MM.1S (cell line): ENCODE results near the gene SLAIN1.

Experiments
- DNase-seq: peaks from one replicate; pipeline ENCODE4 v3.0.0-alpha.2; 2015
- H2AFZ ChIP-seq: fragments of 300-600 bp; sonication (generic); 2 replicates; pipeline ENCODE4 v1.6.0; 2016; ENCODE audit warnings: antibody characterized with exemption, low read length
- H3F3A ChIP-seq: fragments of 300-600 bp; sonication (generic); 2 replicates; pipeline ENCODE4 v1.6.1; 2016; ENCODE audit warnings: mild to moderate bottlenecking, antibody characterized with exemption, low read length, moderate library complexity, mixed read lengths; ENCODE audit not compliant: insufficient read depth
- H3K27ac ChIP-seq: fragments of 300-600 bp; sonication (generic); 2 replicates; pipeline ENCODE4 v1.5.1; 2016; ENCODE audit warnings: mild to moderate bottlenecking, low read length
- H3K27me3 ChIP-seq: fragments of 300-600 bp; sonication (generic); replicated peaks from 2 replicates; pipeline ENCODE4 v1.6.0; 2016; ENCODE audit warnings: low read length; ENCODE audit not compliant: insufficient read depth
- H3K36me3 ChIP-seq: fragments of 300-600 bp; sonication (generic); replicated peaks from 2 replicates; pipeline ENCODE4 v1.6.1; 2016; ENCODE audit warnings: mild to moderate bottlenecking, low read length, mixed read lengths; ENCODE audit not compliant: insufficient read depth
- H3K4me1 ChIP-seq: fragments of 300-600 bp; sonication (generic); 2 replicates; pipeline ENCODE4 v1.6.1; 2016; ENCODE audit warnings: low read length, mixed read lengths
- H3K4me2 ChIP-seq: fragments of 300-600 bp; sonication (generic); 2 replicates; pipeline ENCODE4 v1.6.0; 2016; ENCODE audit warnings: low read depth, low read length
- H3K4me3 ChIP-seq: fragments of 300-600 bp; sonication (generic); 2 replicates; pipeline ENCODE4 v1.5.1; 2016; ENCODE audit warnings: low read length, mixed read lengths
- H3K79me2 ChIP-seq: fragments of 300-600 bp; sonication (generic); 2 replicates; pipeline ENCODE4 v1.6.1; 2016; ENCODE audit warnings: mixed run types, low read length, mixed read lengths
- H3K9ac ChIP-seq: fragments of 300-600 bp; sonication (generic); 2 replicates; pipeline ENCODE4 v1.6.1; 2016; ENCODE audit warnings: low read length, mixed read lengths
- H3K9me2 ChIP-seq: fragments of 300-600 bp; sonication (generic); replicated peaks from 2 replicates; pipeline ENCODE4 v1.6.1; 2016; ENCODE audit warnings: mild to moderate bottlenecking, low read length, mixed read lengths; ENCODE audit not compliant: insufficient read depth
- H3K9me3 ChIP-seq: fragments of 300-600 bp; sonication (generic); replicated peaks from 2 replicates; pipeline ENCODE4 v1.6.1; 2016; ENCODE audit warnings: mild to moderate bottlenecking, low read length, mixed read lengths; ENCODE audit not compliant: insufficient read depth
- H4K20me1 ChIP-seq: fragments of 300-600 bp; sonication (generic); 2 replicates; pipeline ENCODE4 v1.6.1; 2016; ENCODE audit warnings: mild to moderate bottlenecking, low read length, moderate library complexity, mixed read lengths; ENCODE audit not compliant: insufficient read depth
- CTCF ChIP-seq: fragments of 300-600 bp; sonication (generic); IDR thresholded peaks from 2 replicates; pipeline ENCODE4 v1.5.1; 2016; ENCODE audit warnings: antibody characterized with exemption, low read length, mixed read lengths
- EZH2 ChIP-seq: fragments of 300-600 bp; sonication (generic); optimal IDR thresholded peaks from 2 replicates; pipeline ENCODE3; 2017; ENCODE audit warnings: low read depth, mild to moderate bottlenecking, antibody characterized with exemption, low read length, mixed read lengths
- EZH2phosphoT487 ChIP-seq: fragments of 300-600 bp; sonication (generic); IDR thresholded peaks from 2 replicates; pipeline ENCODE4 v1.6.1; 2018; ENCODE audit warnings: antibody characterized with exemption, low read length

The SLAIN1 gene

GRCh38 chr13:77745784-77746183 lies 48.3 kb downstream of the SLAIN1 start:
- Histone ChIP-seq H3K27me3 (no peaks in the 10 kb centered on the region), H3K27ac (no peak overlapping the region), H3K36me3 (peaks cover 22% of the 10 kb centered on the region; the same call in 1 of the 2 replicates), H3K9ac (no peak overlapping the region), H3F3A (no peaks in the 10 kb centered on the region), H3K4me1 (no peaks in the 10 kb centered on the region), H4K20me1 (no peaks in the 10 kb centered on the region), H3K4me2 (no peak overlapping the region), H2AFZ (no peak overlapping the region), H3K9me3 (no peaks in the 10 kb centered on the region), H3K79me2 (peaks cover 19% of the 10 kb centered on the region; the same call in 1 of the 2 replicates), H3K4me3 (no peak overlapping the region), H3K9me2 (no peaks in the 10 kb centered on the region)
- TF ChIP-seq CTCF (no peak), EZH2phosphoT487 (no peak), EZH2 (no peak)
- no peak for DNase-seq

GRCh38 chr13:77749344-77749880 lies 51.9 kb downstream of the SLAIN1 start:
- Histone ChIP-seq H3K4me2 (no peak overlapping the region), H3K79me2 (peaks cover 11% of the 10 kb centered on the region), H4K20me1 (no peaks in the 10 kb centered on the region), H3K27me3 (no peaks in the 10 kb centered on the region), H3K4me3 (no peak overlapping the region), H3F3A (no peaks in the 10 kb centered on the region), H3K4me1 (no peaks in the 10 kb centered on the region), H2AFZ (no peak overlapping the region), H3K36me3 (peaks cover 16% of the 10 kb centered on the region; the same call in 1 of the 2 replicates), H3K9ac (no peak overlapping the region), H3K27ac (no peak overlapping the region), H3K9me2 (no peaks in the 10 kb centered on the region), H3K9me3 (no peaks in the 10 kb centered on the region)
- TF ChIP-seq EZH2phosphoT487 (no peak), EZH2 (no peak), CTCF (no peak)
- DNase-seq, result no peak

GRCh38 chr13:77751513-77752456 lies 54.3 kb downstream of the SLAIN1 start:
- Histone ChIP-seq H3K27ac (no peak overlapping the region), H3K4me1 (no peaks in the 10 kb centered on the region), H3K4me2 (no peak overlapping the region), H3K9me3 (no peaks in the 10 kb centered on the region), H4K20me1 (no peaks in the 10 kb centered on the region), H3K79me2 (peaks cover 11% of the 10 kb centered on the region), H3K36me3 (peaks cover 8% of the 10 kb centered on the region; the same call in 1 of the 2 replicates), H2AFZ (no peak overlapping the region), H3F3A (no peaks in the 10 kb centered on the region), H3K9ac (no peak overlapping the region), H3K27me3 (no peaks in the 10 kb centered on the region), H3K9me2 (no peaks in the 10 kb centered on the region), H3K4me3 (no peak overlapping the region)
- TF ChIP-seq CTCF (peak; percentile 83), EZH2 (no peak), EZH2phosphoT487 (no peak)
- DNase-seq, result peak; percentile 69
